HEK293T (cell line): ENCODE measurements around the gene DIPK1C.

ENCODE experiments used
- ARNT ChIP-seq: fragments of 450-650 bp; IDR thresholded peaks from 2 replicates; pipeline ENCODE4 v1.6.1; 2017; ENCODE audit warnings: mild to moderate bottlenecking
- BHLHE40 ChIP-seq: fragments of 450-650 bp; IDR thresholded peaks from 2 replicates; pipeline ENCODE4 v1.6.1; 2016; ENCODE audit warnings: mild to moderate bottlenecking, moderate library complexity, borderline replicate concordance
- CTBP1 ChIP-seq: fragments of 450-650 bp; IDR thresholded peaks from 2 replicates; pipeline ENCODE4 v1.6.1; 2016; ENCODE audit warnings: borderline replicate concordance
- ELF4 ChIP-seq: fragments of 450-650 bp; IDR thresholded peaks from 2 replicates; pipeline ENCODE4 v1.6.1; 2017; ENCODE audit warnings: antibody characterized with exemption
- FOXK2 ChIP-seq: fragments of 450-650 bp; IDR thresholded peaks from 2 replicates; pipeline ENCODE4 v1.6.1; 2016; ENCODE audit warnings: mild to moderate bottlenecking
- FOXM1 ChIP-seq: fragments of 450-650 bp; IDR thresholded peaks from 2 replicates; pipeline ENCODE4 v1.6.1; 2017; ENCODE audit warnings: mild to moderate bottlenecking, borderline replicate concordance
- LEF1 ChIP-seq: fragments of 450-650 bp; IDR thresholded peaks from 2 replicates; pipeline ENCODE4 v1.6.1; 2017; ENCODE audit warnings: mild to moderate bottlenecking, borderline replicate concordance
- NFRKB ChIP-seq: fragments of 450-650 bp; IDR thresholded peaks from 2 replicates; pipeline ENCODE4 v1.6.1; 2016; ENCODE audit warnings: mild to moderate bottlenecking, moderate library complexity
- SUZ12 ChIP-seq: fragments of 450-650 bp; IDR thresholded peaks from 2 replicates; pipeline ENCODE4 v1.6.1; 2016; ENCODE audit warnings: mild to moderate bottlenecking
- ZNF384 ChIP-seq: fragments of 450-650 bp; IDR thresholded peaks from 2 replicates; pipeline ENCODE4 v1.6.1; 2016
- TF ChIP-seq, protein P1 (sequence below): fragments of 450-650 bp; IDR thresholded peaks from 2 replicates; pipeline ENCODE4 v1.6.1; 2016

GRCh38 chr18:74463983-74464382 is 6.9 kb upstream of the DIPK1C start:
- TF ChIP-seq NFRKB (no peak), SUZ12 (no peak), LEF1 (no peak), BHLHE40 (no peak), FOXM1 (no peak), ZNF384 (no peak), ELF4 (no peak), CTBP1 (no peak), FOXK2 (no peak), ARNT (no peak)
- TF ChIP-seq, protein P1, sequence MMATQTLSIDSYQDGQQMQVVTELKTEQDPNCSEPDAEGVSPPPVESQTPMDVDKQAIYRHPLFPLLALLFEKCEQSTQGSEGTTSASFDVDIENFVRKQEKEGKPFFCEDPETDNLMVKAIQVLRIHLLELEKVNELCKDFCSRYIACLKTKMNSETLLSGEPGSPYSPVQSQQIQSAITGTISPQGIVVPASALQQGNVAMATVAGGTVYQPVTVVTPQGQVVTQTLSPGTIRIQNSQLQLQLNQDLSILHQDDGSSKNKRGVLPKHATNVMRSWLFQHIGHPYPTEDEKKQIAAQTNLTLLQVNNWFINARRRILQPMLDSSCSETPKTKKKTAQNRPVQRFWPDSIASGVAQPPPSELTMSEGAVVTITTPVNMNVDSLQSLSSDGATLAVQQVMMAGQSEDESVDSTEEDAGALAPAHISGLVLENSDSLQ = no peak
